H1 (cell line): Measurements from ENCODE around the gene PDZD2. TPM values are rescaled to one million over a fixed set of nuclear protein-coding genes. Genes with fewer than 3 reads are reported as not detected.

Experiments used
- MAFK ChIP-seq: IDR thresholded peaks from 2 replicates; pipeline ENCODE4 v1.6.1; 2012; ENCODE audit warnings: low read depth, mild to moderate bottlenecking, improper control_type of control experiment, low read length
- PHF8 ChIP-seq: fragments of 200-600 bp; sonication (generic); conservative IDR thresholded peaks from 2 replicates; pipeline ENCODE4 v1.7.1; 2012; ENCODE audit warnings: low read depth, mild to moderate bottlenecking, inconsistent platforms, low read length, moderate library complexity
- polyA plus RNA-seq, 7 experiments: library from polyadenylated mRNA; depleted of rRNA in 3 of 7; stranded (reverse) in 5 of 7; unstranded in 2 of 7; fragments of >200 nt in 5 of 7; fragments of 200-250 nt in 2 of 7; gene quantifications; 1 replicate in 5 of 7; 2 replicates in 1 of 7; 4 replicates in 1 of 7; pipeline versions ENCODE4 v1.2.1 to v1.2.3, GENCODE V29; 2011 to 2013; ENCODE audit warnings: missing spikeins in 2 of 7, mixed read lengths in 2 of 7
- total RNA-seq: library from RNA; stranded (reverse); fragmentation: NEBNext Ultra II Directional; extraction: Animal tissue kit (Norgen Biotek cat#: 25700); gene quantifications from 2 replicates; pipeline ENCODE4 v1.2.1, GENCODE V29; 2021

Gene PDZD2
- total and polyA plus RNA-seq, 2 of the 8 experiments (the other 6 are each of a cell fraction or from before 2014, with no cell fraction given) = 1.2 to 6.8 TPM

GRCh38 chr5:31937703-31938102 is 298.8 kb downstream of the PDZD2 start (continued):
- TF ChIP-seq MAFK (no peak), PHF8 (no peak)
